ENCODE results near the gene NAA35.

NAA35 gene

DNA sequence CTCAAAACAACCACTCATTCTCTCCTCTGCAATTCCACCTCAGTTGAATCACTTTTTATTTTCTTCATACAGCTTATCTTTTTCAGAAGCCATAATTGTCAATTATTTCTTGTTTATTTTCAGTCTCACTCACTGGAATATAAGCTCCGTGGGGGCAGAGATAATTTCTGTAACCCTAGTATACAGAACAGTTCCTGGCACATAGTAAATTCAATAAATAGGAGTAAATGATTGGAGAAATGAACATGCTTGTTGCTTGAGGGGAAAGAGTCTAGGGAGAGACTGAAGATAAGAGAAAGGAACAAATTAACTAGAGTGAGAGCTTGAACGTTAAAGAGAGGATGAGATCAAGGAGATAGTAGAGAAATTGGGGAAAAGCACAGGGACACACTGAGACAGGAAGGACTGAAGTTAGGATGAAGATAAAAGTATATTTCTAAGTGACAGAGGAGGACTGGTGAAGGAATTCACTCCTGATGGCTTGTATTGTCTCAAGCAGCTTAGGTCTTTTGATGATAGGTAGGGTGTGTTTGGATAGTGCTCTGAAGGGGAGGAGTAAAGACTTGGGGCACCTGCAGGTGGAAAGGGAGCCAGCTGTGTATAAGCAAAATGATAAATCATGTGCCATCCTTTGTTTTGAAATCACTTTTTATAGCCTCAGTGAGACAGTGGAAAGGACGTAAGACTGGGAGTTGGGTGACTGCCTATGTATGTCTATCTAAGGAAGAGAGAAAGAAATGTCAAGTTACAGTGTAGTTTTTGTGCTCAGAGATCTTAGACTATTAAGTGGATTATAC is 2.2 kb downstream of the NAA35 start:
- DNase-seq (ENCODE audit: low spot score) = no peak
- in situ Hi-C loops (cut with MboI; ENCODE audit: low pct_unique_long_range_greater_than_20kb, low sequenced_read_pairs, unreplicated experiment) = loop anchor here (25.0 kb wide), 1 partner anchor 256 kb away; no protein-coding TSS in a partner anchor
- TF ChIP-seq, protein P1, sequence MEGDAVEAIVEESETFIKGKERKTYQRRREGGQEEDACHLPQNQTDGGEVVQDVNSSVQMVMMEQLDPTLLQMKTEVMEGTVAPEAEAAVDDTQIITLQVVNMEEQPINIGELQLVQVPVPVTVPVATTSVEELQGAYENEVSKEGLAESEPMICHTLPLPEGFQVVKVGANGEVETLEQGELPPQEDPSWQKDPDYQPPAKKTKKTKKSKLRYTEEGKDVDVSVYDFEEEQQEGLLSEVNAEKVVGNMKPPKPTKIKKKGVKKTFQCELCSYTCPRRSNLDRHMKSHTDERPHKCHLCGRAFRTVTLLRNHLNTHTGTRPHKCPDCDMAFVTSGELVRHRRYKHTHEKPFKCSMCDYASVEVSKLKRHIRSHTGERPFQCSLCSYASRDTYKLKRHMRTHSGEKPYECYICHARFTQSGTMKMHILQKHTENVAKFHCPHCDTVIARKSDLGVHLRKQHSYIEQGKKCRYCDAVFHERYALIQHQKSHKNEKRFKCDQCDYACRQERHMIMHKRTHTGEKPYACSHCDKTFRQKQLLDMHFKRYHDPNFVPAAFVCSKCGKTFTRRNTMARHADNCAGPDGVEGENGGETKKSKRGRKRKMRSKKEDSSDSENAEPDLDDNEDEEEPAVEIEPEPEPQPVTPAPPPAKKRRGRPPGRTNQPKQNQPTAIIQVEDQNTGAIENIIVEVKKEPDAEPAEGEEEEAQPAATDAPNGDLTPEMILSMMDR (IDR thresholded peaks at IDR 0.05; ENCODE audit: extremely low read depth, insufficient read depth, missing control alignments) = no peak

DNA sequence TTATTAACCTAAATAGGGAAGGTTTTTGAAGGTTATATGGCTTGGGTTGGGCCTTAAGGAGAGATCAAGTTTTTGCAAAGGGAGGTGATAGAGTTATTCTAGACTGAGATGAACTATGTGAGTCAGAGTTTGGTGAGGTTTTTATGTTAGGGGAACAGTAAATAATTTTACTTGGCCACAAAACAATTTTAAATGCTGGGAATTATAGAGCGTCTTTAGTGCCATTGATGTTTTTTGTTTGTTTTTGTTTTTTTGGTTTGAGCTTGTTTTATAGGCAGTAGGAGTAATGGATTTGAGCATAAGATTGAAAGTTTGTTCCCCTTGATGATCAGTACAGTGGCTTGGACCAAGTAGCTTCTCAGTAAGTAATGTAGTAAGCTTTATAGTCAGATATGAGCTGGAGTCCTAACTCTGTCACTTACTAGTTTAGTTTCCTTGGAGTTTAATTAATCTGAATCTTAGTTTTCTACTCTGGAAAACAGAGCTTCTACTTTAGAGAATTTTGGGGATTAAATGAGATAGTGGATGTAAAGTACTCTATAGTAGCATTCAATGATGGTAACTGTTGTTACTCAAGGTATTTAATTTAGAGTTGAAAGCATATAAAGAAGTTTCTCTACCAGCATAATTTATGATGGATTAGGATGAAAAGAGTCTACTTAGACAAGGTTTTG is 2.9 kb downstream of the NAA35 start:
- in situ Hi-C loops (cut with MboI; ENCODE audit: low pct_unique_long_range_greater_than_20kb, low sequenced_read_pairs, unreplicated experiment) = loop anchor here (25.0 kb wide), 1 partner anchor 257 kb away; no protein-coding TSS in a partner anchor
- TF ChIP-seq, protein P1 (IDR thresholded peaks at IDR 0.05; ENCODE audit: extremely low read depth, insufficient read depth, missing control alignments) = no peak
- DNase-seq (ENCODE audit: low spot score) = no peak

DNA sequence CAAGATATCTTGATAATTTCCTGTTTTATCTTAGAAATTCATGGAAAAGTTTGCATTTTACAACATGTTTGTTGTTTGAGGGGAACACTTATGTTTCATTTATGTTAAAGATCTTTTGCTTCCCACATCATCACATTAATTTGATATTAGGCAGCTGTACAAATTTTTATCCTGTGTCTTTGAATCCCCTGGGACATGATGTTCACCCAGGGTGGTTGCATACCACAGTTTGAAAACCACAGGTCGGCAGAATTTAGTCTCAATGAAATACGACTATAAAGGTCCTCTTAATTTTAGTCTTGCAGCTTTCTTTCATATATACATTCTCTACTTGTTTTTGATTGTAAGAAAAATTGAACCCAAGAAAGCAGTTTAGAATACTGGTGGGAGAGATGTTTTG is 3.7 kb downstream of the NAA35 start:
- in situ Hi-C loops (cut with MboI; ENCODE audit: low pct_unique_long_range_greater_than_20kb, low sequenced_read_pairs, unreplicated experiment) = loop anchor here (25.0 kb wide), 1 partner anchor 257 kb away; no protein-coding TSS in a partner anchor
- DNase-seq (ENCODE audit: low spot score) = no peak
- TF ChIP-seq, protein P1 (IDR thresholded peaks at IDR 0.05; ENCODE audit: extremely low read depth, insufficient read depth, missing control alignments) = no peak

DNA sequence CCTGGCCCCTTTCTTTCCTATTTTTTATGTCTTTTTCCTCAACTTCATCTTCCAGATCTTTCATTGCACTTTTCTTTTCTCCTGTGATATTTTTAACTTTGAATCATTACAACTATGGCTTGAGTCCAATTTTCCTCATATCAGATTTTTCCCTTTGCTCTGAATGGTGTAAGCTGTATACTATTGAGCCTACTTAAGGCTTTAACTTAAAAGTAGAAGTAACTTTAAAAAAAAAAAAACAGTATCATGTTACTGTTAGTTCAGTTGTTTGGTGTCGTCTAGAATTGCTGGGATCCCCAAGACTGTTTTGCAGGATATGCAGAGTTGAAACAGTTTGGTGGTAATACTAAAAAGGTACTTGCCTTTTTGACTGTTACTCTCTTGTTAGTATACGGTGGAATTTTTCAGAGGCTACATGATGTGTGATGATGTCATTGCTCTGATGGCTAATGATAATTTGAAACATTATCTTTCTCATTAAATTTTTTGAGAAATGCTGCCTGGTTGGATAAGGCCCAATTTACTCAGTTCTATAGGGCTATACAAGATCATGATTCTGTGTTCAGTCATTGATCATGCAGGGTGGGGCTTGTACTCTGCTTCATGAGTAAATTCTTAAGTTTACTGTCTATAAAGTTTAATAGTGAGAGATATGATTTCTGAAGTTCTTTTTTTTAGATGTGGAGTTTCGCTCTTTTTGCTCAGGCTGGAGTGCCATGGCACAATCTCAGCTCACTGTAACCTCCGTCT is 8.8 kb downstream of the NAA35 start:
- TF ChIP-seq, protein P1 (IDR thresholded peaks at IDR 0.05; ENCODE audit: extremely low read depth, insufficient read depth, missing control alignments) = no peak
- in situ Hi-C loops (cut with MboI; ENCODE audit: low pct_unique_long_range_greater_than_20kb, low sequenced_read_pairs, unreplicated experiment) = loop anchor here (25.0 kb wide), 1 partner anchor 262 kb away; no protein-coding TSS in a partner anchor
- DNase-seq (ENCODE audit: low spot score) = no peak

DNA sequence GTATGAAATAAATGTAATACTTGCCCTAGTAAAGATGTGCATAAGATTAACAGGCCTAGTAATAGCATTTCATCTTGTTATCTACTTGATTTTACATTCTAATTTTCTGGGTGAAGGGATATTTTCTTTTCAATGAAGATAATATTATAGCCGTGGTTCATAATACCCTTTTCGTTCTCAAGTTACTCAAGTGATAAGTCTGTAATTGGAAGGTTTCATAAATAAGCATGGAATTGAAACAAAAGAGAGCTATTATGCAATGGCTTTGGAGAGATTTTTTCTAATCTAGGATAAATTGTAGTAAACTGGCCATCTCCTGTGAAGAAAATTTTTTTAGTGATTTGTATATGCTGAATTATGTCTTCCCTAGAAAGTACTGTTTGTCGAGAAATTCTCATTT is 19.0 kb downstream of the NAA35 start:
- no peak for DNase-seq (ENCODE audit: low spot score)
- in situ Hi-C loops (cut with MboI; ENCODE audit: low pct_unique_long_range_greater_than_20kb, low sequenced_read_pairs, unreplicated experiment) = no loop called here
- TF ChIP-seq, protein P1 (IDR thresholded peaks at IDR 0.05; ENCODE audit: extremely low read depth, insufficient read depth, missing control alignments) = no peak

DNA sequence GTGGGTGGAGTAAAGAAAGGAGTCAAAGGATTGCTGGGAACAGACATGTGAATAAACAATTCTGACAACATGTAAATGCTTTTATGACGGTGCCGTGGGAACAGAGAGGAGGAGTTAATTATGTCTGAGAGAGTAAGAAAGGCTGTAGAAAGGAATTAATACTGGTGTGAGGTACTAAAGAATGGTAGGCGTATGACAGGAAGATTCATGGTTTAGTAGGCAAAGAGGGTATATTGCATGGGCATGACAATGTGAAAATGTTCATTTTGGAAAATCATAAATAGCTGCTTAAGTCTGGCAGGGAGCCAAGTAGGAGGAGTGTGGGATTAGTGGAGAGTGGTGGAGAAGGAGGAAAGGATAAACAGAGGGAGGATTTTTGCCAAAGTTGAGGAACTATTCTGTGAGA is 19.7 kb downstream of the NAA35 start:
- TF ChIP-seq, protein P1 (IDR thresholded peaks at IDR 0.05; ENCODE audit: extremely low read depth, insufficient read depth, missing control alignments) = no peak
- DNase-seq (ENCODE audit: low spot score) = no peak
- in situ Hi-C loops (cut with MboI; ENCODE audit: low pct_unique_long_range_greater_than_20kb, low sequenced_read_pairs, unreplicated experiment) = no loop called here

All from GM13977 (cell line).